Endometrial microvascular endothelial cells (primary cell): ENCODE results near the gene PIP5K1B. TPM values are rescaled to one million over a fixed set of nuclear protein-coding genes. Genes with fewer than 3 reads are reported as not detected.

ENCODE experiments used
- in situ Hi-C: cut with HindIII; loops from 2 replicates; pipeline ENCODE4 v1.10.0; 2017; ENCODE audit warnings: low sequenced_read_pairs, low pct_unique_long_range_greater_than_20kb; ENCODE audit errors: inconsistent ontology term
- total RNA-seq: library from RNA; depleted of rRNA; stranded (reverse); fragments of >200 nt; gene quantifications from one replicate; pipeline ENCODE4 v1.2.3, GENCODE V29; 2015; ENCODE audit errors: inconsistent ontology term

PIP5K1B gene
- total RNA-seq, 1 donor from 2014 or later: not detected

DNA sequence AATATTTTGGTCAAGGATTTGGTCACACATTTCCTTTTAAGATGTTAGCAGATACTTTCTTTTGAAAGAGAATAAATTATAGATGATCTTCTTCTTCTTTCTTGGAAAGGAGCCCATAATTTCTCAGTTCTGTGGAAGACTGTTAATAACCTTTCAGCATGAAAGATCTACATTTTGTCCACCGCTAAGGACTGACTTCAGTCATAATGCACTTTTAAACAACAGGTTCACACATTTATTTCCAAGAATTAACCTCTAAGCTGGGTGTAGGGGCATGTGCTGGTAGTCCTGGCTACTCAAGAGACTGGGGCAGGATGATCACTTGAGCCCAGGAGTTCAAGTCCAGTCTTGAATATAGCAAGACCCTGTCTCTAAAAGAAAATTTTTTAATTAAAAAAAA lies 215.9 kb downstream of the PIP5K1B start:
- in situ Hi-C loops: no loop called here

DNA sequence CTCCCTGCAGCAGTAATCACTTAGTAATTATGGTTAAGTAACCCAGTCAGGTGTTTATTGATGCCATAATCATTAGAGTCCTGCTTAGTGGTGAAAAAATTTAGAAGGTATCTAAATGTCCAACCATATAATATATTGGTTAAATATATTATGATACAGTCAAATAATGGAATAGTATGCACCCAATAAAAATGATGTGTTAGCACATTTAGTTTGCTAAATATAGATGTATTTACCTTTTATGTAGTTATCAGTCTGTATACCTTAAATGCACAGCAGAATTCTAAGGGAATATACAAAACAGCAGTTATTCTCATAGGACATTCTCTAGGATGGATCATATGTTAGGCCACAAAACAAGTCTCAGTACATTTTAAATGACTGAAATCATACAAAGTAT lies 218.4 kb downstream of the PIP5K1B start:
- in situ Hi-C loops: no loop called here

DNA sequence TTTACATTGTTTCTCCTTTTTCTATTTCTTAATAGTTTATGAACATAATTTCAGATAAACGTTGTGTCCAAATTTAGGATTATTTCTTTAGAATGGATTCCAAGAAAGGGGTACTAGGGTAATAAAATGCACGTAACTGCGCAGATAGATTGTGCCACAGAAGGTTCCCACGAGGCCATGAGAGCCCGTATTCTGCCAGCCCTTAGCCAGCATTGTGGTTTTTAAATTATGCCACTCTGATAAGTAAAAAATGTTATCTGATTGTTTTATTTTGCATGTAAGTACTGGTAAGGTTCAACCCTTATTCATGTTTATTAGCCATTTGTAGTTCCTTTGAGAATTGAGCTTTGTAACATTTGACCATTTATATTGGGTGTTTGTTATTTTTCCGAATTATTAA lies 220.1 kb downstream of the PIP5K1B start:
- in situ Hi-C loops: no loop called here

GRCh38 chr9:68927165-68927564 lies 222.1 kb downstream of the PIP5K1B start:
- in situ Hi-C loops: no loop called here

DNA sequence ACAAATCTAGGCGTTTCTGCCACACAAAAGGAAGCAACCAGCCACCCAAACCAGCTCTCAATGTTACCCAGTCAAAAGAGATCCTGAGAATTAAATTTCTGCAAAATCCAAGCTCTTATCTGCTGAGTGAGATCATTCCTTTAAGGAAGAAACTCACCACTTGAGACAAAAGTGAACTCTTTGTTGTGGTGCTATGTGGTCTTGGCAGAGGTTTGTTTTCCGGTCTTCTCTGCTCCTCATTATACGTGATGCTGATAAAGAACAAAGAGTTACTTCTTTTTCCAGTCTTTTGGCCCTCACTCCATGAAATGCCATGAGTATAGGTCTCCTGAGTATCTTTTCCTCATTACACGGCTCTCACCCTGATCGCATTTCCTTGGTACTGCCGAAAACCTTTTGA lies 226.8 kb downstream of the PIP5K1B start:
- in situ Hi-C loops: no loop called here

DNA sequence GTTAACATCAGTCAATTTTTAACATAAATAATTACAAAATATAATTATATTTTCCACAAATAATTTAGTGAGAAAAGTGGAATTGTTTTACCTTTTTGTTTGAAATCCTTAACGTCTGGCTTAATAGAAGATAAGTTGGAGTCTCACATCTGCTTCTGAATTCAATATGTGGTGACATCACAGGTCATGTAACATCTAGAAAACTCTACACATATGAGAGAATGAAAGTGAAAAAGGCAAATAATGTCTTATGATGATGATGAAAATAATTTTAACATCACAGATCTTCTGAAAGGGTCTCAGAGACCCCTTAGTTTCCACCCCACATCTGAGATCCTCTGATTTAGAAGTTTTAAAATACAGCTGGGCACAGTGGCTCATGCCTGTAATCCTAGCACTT lies 227.4 kb downstream of the PIP5K1B start:
- in situ Hi-C loops: no loop called here

DNA sequence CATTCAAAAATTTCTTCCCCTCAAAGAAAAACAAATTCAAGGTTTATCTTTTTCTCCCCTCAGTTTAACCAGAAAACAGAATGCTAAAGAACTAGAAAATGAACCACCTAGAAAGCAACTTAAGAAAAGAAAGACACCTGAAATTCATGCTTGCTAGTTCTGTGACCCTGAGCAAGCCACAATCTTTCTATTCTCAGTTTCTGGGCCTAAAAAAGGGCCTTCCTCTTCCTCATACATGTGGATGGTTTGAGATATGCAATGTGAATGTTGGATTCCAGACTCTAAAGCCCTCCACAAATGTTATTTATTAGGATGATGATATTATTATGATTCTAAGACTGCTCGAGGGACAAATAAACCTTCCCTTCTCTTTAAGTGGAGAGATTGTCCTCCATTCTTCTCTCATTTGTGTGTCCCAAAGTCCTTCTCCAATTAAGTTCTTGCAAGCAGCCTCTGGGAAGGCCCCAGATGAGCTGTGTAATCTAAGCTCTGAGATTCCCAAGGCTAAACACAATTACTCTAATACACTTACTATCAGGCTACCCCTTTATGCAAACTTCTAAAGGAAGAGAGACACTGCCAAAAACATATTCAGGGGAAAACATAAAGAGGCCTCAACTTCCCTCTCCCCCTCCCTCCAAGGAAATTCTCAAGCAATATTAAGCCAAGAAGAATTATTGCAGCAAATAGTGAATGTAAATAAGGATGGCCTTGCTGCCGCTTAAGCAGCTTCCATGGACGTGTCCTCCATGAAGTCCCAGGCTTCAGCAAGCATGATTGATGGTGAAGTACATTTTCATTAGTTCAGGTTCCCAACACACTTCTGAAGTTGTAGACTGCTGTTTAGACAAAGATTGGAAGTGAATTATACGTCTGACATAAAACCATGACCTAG lies 228.6 kb downstream of the PIP5K1B start:
- in situ Hi-C loops: no loop called here

DNA sequence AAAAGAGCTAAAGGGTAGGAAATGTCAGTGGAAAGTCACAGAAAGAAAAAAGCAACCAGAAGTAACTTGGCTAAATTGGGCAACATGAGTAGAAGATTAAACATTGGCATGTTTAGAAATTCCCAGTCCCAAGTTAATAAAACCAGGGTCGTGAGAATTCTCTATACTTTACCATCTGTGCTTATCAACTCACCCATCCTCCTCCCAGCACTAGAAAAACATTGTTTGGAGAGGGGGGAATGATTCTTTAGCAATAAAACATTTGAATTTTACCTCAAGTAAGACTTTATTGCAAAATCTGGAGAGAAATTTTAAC lies 229.2 kb downstream of the PIP5K1B start:
- in situ Hi-C loops: no loop called here

DNA sequence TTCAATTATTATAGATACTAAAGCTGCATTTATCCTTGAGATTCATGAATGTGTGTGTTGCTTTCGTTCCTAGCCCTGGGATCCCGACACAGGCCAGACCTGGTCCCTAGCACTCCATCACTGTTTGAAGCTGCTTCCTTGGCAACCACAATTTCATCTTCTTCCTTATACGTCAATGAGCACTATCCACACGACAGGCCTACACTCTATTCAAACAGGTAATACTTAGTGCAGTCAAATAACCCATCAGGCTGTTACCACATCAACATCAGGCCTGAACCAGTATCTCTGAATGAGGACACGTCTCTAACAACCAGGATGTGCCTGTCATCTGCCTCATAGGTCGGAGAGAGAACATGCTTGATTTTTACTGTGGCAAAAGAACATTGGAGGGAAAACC lies 235.5 kb downstream of the PIP5K1B start:
- in situ Hi-C loops: no loop called here

- in situ Hi-C loops: no loop called here
Measured at GRCh38 chr9:68941780-68942459, 236.9 kb downstream of the PIP5K1B start.

GRCh38 chr9:68942790-68943189 lies 237.8 kb downstream of the PIP5K1B start:
- in situ Hi-C loops: no loop called here

- in situ Hi-C loops: no loop called here
Measured at GRCh38 chr9:68947015-68947414, 242.0 kb downstream of the PIP5K1B start.

DNA sequence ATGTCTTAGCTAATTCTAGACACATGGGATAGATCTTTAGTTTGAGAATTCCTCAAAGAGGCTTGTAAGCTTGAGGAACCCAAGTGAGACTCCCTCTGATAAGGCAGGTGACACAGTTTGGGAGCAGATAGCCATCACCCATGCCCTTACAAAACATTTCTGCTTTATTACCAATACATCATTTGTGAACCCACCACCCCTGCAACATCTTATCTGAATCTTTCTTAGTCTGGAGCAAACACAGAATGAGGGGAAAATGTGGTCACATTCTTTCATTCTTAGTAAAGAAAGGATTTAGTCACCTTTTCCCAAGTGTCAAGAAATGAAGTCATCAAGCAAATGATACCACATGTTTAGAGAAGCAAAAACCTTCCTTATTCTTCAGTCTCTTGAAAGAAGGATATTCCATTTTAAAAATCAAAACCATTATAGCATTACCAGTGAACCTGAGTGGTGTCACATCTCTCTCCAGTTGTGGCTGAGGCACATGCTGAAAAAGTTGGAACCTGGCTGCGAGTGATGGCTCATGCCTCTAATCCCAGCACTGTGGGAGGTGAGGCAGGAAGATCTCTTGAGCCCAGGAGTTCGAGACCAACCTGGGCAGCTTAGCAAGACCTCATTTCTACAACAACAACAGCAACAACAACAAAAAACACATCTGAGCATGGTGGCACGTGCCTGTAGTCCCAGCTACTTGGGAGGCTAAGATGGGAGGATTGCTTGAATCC lies 243.0 kb downstream of the PIP5K1B start:
- in situ Hi-C loops: no loop called here

DNA sequence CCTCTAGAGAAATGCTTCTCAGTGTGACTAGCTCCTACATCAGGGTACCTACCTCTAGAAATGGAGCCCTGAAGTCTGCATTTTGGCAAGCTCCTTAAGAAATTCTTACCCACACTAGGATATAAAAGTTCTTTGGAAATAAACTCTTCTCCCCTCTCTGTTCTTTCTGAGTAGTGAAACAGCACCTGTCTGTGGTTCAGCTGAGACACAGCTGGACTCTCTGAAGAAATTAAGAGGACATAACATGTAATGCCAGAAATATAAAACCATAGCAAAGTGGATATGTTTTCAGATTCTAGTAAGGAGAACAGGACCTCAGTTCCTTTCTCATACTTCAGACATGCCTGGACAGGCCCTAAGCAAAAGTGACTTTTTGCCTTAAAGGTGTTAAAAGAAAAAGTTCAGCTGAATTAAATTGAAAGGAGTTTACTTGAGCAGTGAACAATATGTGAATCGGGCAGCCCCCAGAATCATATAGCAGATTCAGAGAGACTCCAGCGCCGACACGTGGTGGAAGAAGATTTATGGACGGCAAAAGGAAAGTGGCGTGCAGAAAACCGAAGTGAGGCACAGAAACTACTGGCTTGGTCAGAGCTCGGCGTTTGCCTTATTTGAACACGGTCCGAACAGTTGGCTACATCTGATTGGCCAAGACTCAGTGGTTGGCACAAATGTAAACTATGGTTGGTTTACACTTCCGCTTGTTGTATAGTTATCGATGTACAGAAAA lies 244.4 kb downstream of the PIP5K1B start:
- in situ Hi-C loops: no loop called here

DNA sequence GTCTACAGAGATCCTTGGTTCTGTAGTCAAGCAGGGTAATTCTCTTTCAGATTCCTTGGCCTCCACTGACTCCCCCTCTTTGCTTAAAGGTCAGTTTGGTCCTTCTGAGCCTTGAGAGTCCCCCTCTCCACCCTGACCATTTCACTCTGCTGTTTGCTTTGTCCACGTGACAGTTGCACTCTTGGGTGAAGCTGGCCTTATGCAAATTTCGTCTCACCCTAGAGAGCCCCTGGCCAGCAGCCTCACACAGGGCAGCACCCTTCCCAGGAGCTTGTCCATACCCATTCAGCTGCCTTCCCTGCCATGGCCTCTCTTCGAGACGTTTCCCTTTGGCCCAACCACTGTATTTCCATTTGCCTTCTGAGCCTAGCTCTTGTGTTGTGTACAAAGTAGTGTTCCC lies 245.1 kb downstream of the PIP5K1B start:
- in situ Hi-C loops: no loop called here

GRCh38 chr9:68950689-68951088 lies 245.6 kb downstream of the PIP5K1B start:
- in situ Hi-C loops: no loop called here

DNA sequence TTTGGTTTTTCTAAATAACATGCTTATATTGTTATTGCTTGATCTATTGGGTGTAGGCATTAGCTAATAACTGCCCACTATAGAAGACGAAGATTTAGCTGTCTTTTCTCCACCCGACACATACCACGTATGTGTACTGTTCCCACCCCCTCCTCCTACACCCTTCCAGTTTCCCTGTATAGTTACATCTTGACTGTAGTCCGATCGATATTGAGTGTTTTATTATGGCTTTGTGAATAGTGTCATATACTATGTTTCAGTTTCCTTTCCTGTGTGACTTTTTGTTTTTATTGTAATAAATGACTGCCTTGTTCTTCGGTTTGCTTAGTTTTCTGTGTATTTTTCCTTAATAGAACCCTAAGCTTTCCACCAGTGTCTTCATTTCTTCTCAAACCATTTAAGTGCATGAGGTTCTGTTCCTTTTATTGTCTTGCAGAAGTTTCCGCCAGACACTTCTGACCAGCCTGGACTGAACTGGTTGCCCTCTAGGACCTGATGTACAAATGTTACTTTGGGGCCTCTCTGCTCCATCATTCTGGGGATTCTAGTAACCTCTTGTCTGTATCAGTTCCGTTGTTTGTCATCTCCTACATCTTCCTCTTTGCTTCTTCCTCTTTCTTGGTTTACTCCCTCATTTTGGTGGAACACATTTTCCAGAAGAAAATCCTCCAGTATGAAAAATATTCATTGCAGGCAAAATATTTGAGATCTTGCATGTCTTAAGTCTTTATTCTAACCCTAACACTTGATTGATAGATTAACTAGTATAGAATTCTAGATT lies 247.0 kb downstream of the PIP5K1B start:
- in situ Hi-C loops: no loop called here

- in situ Hi-C loops: no loop called here
Measured at GRCh38 chr9:68953771-68954170, 248.7 kb downstream of the PIP5K1B start.

- in situ Hi-C loops: no loop called here
Measured at GRCh38 chr9:68955330-68955729, 250.3 kb downstream of the PIP5K1B start.
